GM23338 (cell line): ENCODE results near the gene MCTP2. TPM values are rescaled to one million over a fixed set of nuclear protein-coding genes. Genes with fewer than 3 reads are reported as not detected.

Experiments
- ATAC-seq: fragments of 200-7000 bp; cut with Tn5 transposase; 3 replicates; pipeline ENCODE4 v1.9.1; 2020
- DNase-seq: peaks from one replicate; pipeline ENCODE4 v3.0.0-alpha.2; 2015; ENCODE audit warnings: low spot score
- H2AFZ ChIP-seq: fragments of 200-600 bp; sonication (generic); 2 replicates; pipeline ENCODE4 v1.8.0; 2016; ENCODE audit warnings: antibody characterized with exemption, mild to moderate bottlenecking, moderate library complexity
- H3F3A ChIP-seq: fragments of 200-600 bp; sonication (generic); replicated peaks from 2 replicates; pipeline ENCODE4 v1.8.0; 2017; ENCODE audit warnings: antibody characterized with exemption, mixed run types, low read depth
- H3K27ac ChIP-seq: fragments of 200-600 bp; sonication (generic); 2 replicates; pipeline ENCODE4 v1.6.1; 2016; ENCODE audit warnings: low read depth
- H3K27me3 ChIP-seq: fragments of 200-600 bp; sonication (generic); 2 replicates; pipeline ENCODE4 v1.8.0; 2016; ENCODE audit warnings: mild to moderate bottlenecking, mixed run types, moderate library complexity; ENCODE audit not compliant: insufficient read depth
- H3K36me3 ChIP-seq: fragments of 200-600 bp; sonication (generic); 2 replicates; pipeline ENCODE4 v1.8.0; 2016; ENCODE audit warnings: mild to moderate bottlenecking; ENCODE audit not compliant: insufficient read depth
- H3K4me1 ChIP-seq: fragments of 200-600 bp; sonication (generic); 2 replicates; pipeline ENCODE4 v1.8.0; 2016; ENCODE audit warnings: mild to moderate bottlenecking, moderate library complexity; ENCODE audit not compliant: insufficient read depth
- H3K4me2 ChIP-seq: fragments of 200-600 bp; sonication (generic); 2 replicates; pipeline ENCODE4 v1.7.1; 2017; ENCODE audit warnings: mixed run types
- H3K4me3 ChIP-seq: fragments of 200-600 bp; sonication (generic); 2 replicates; pipeline ENCODE4 v1.6.1; 2016; ENCODE audit warnings: mixed run types
- H3K79me2 ChIP-seq: fragments of 200-600 bp; sonication (generic); replicated peaks from 2 replicates; pipeline ENCODE4 v1.8.0; 2017; ENCODE audit warnings: mild to moderate bottlenecking; ENCODE audit not compliant: insufficient read depth
- H3K9me2 ChIP-seq: fragments of 200-600 bp; sonication (generic); 2 replicates; pipeline ENCODE4 v1.8.0; 2017; ENCODE audit not compliant: insufficient read depth
- H4K20me1 ChIP-seq: fragments of 200-600 bp; sonication (generic); replicated peaks from 2 replicates; pipeline ENCODE4 v1.8.0; 2017; ENCODE audit warnings: mild to moderate bottlenecking; ENCODE audit not compliant: insufficient read depth
- H3K27ac Mint-ChIP-seq: 2 replicates; pipeline ENCODE4 v1.8.0; 2020; ENCODE audit warnings: inconsistent platforms, mild to moderate bottlenecking, moderate library complexity, mixed read lengths
- H3K27me3 Mint-ChIP-seq: 3 replicates; pipeline ENCODE4 v1.8.0; 2022; ENCODE audit warnings: low read depth, mild to moderate bottlenecking, moderate library complexity, mixed read lengths, inconsistent platforms; ENCODE audit not compliant: insufficient read depth, poor library complexity
- H3K36me3 Mint-ChIP-seq: 3 replicates; pipeline ENCODE4 v1.8.0; 2021; ENCODE audit warnings: low read depth, mild to moderate bottlenecking, inconsistent platforms, moderate library complexity, mixed read lengths
- H3K4me1 Mint-ChIP-seq: 3 replicates; pipeline ENCODE4 v1.8.0; 2020; ENCODE audit warnings: mild to moderate bottlenecking, inconsistent platforms, mixed read lengths
- H3K4me3 Mint-ChIP-seq: 3 replicates; pipeline ENCODE4 v1.8.0; 2021; ENCODE audit warnings: moderate library complexity, mild to moderate bottlenecking, inconsistent platforms, mixed read lengths
- H3K9me3 Mint-ChIP-seq: 3 replicates; pipeline ENCODE4 v1.8.0; 2020; ENCODE audit warnings: moderate library complexity, mild to moderate bottlenecking, inconsistent platforms, mixed read lengths
- CREB1 ChIP-seq: fragments of 250-450 bp; sonication (Bioruptor Pico); IDR thresholded peaks from 2 replicates; pipeline ENCODE4 v1.5.0; 2020; ENCODE audit warnings: low read depth, mild to moderate bottlenecking, moderate library complexity
- JUNB ChIP-seq: IDR thresholded peaks from one replicate; pipeline ENCODE4 v1.6.1; 2016; ENCODE audit warnings: antibody characterized with exemption; ENCODE audit not compliant: unreplicated experiment
- POLR2AphosphoS5 ChIP-seq: IDR thresholded peaks from 2 replicates; pipeline ENCODE4 v1.6.1; 2016; ENCODE audit warnings: antibody characterized with exemption, low read depth
- STAT1 ChIP-seq: IDR thresholded peaks from one replicate; pipeline ENCODE4 v1.6.1; 2016; ENCODE audit warnings: antibody characterized with exemption; ENCODE audit not compliant: unreplicated experiment
- ZNF114 ChIP-seq: fragments of 250-450 bp; sonication (Bioruptor Pico); IDR thresholded peaks from 2 replicates; pipeline ENCODE4 v1.5.0; 2020; ENCODE audit warnings: mild to moderate bottlenecking, moderate library complexity
- ZNF331 ChIP-seq: fragments of 250-450 bp; sonication (Bioruptor Pico); IDR thresholded peaks from 2 replicates; pipeline ENCODE4 v1.5.0; 2020; ENCODE audit warnings: low read depth, mild to moderate bottlenecking, moderate library complexity
- ZNF462 ChIP-seq: fragments of 250-450 bp; sonication (Bioruptor Pico); IDR thresholded peaks from 2 replicates; pipeline ENCODE4 v1.5.0; 2020; ENCODE audit warnings: mild to moderate bottlenecking, moderate library complexity
- polyA plus RNA-seq: library from polyadenylated mRNA; unstranded; fragments of >200 nt; fragmentation: Nextera tagmentation; extraction: Ambion mirVana; gene quantifications from 2 replicates; pipeline ENCODE4 v1.2.1, GENCODE V29; 2016
- total RNA-seq: library from RNA; depleted of rRNA; stranded (reverse); fragments of >200 nt; shearing (Covaris generic); gene quantifications from 2 replicates; pipeline ENCODE4 v1.2.3, GENCODE V29; 2014
- TF ChIP-seq, protein P1 (sequence below): IDR thresholded peaks from one replicate; pipeline ENCODE4 v1.6.1; 2018; ENCODE audit warnings: antibody characterized with exemption; ENCODE audit not compliant: unreplicated experiment
- TF ChIP-seq, protein P2 (sequence below): IDR thresholded peaks from 2 replicates; pipeline ENCODE4 v1.6.1; 2016; ENCODE audit warnings: antibody characterized with exemption

MCTP2 gene
- total and polyA plus RNA-seq, 2 experiments from 2014 or later: 1.8 to 5.5 TPM

DNA sequence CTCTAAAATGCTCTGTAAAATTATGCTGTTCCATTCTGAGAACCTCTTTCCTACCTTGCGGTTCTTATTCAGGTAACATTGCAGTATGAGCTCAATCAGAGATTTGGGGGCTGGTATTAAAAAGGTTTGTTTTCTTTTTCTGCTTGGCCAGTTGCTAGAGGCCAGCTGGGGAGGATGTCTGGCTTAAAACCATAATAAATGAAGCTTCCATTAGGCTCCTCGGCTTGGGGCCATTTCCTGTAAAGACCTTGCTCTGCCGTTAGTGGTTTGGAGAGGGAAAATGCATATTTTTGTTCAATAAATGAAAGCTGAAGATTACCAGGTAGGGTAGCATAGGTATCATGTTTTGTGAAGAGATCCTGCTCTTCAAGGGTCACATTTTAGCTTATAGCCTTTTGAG lies 55.2 kb downstream of the MCTP2 start:
- H3K4me3 ChIP-seq: no peak overlapping the region
- TF ChIP-seq JUNB: no peak
- TF ChIP-seq STAT1: no peak
- TF ChIP-seq, protein P1, sequence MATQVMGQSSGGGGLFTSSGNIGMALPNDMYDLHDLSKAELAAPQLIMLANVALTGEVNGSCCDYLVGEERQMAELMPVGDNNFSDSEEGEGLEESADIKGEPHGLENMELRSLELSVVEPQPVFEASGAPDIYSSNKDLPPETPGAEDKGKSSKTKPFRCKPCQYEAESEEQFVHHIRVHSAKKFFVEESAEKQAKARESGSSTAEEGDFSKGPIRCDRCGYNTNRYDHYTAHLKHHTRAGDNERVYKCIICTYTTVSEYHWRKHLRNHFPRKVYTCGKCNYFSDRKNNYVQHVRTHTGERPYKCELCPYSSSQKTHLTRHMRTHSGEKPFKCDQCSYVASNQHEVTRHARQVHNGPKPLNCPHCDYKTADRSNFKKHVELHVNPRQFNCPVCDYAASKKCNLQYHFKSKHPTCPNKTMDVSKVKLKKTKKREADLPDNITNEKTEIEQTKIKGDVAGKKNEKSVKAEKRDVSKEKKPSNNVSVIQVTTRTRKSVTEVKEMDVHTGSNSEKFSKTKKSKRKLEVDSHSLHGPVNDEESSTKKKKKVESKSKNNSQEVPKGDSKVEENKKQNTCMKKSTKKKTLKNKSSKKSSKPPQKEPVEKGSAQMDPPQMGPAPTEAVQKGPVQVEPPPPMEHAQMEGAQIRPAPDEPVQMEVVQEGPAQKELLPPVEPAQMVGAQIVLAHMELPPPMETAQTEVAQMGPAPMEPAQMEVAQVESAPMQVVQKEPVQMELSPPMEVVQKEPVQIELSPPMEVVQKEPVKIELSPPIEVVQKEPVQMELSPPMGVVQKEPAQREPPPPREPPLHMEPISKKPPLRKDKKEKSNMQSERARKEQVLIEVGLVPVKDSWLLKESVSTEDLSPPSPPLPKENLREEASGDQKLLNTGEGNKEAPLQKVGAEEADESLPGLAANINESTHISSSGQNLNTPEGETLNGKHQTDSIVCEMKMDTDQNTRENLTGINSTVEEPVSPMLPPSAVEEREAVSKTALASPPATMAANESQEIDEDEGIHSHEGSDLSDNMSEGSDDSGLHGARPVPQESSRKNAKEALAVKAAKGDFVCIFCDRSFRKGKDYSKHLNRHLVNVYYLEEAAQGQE: no peak
- TF ChIP-seq ZNF114 (CRISPR knock-in tag): no peak
- no peak for TF ChIP-seq CREB1 (CRISPR knock-in tag)
- no peak for TF ChIP-seq POLR2AphosphoS5
- TF ChIP-seq, protein P2, sequence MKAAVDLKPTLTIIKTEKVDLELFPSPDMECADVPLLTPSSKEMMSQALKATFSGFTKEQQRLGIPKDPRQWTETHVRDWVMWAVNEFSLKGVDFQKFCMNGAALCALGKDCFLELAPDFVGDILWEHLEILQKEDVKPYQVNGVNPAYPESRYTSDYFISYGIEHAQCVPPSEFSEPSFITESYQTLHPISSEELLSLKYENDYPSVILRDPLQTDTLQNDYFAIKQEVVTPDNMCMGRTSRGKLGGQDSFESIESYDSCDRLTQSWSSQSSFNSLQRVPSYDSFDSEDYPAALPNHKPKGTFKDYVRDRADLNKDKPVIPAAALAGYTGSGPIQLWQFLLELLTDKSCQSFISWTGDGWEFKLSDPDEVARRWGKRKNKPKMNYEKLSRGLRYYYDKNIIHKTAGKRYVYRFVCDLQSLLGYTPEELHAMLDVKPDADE: no peak
- no peak overlapping the region for H3K4me3 Mint-ChIP-seq
- H3K4me2 ChIP-seq: no peak overlapping the region
- no peaks in the 10 kb centered on the region for H3F3A ChIP-seq
- peaks cover 6% of the 10 kb centered on the region; the same call in 2 of the 3 replicates for H3K36me3 Mint-ChIP-seq
- no peaks in the 10 kb centered on the region for H3K9me2 ChIP-seq
- no peaks in the 10 kb centered on the region for H4K20me1 ChIP-seq
- no peak overlapping the region for H2AFZ ChIP-seq
- H3K79me2 ChIP-seq: no peaks in the 10 kb centered on the region
- H3K4me1 Mint-ChIP-seq: peaks cover 22% of the 10 kb centered on the region
- H3K4me1 ChIP-seq: peaks cover 15% of the 10 kb centered on the region
- H3K27ac ChIP-seq: no peak overlapping the region
- peaks cover 8% of the 10 kb centered on the region for H3K27me3 Mint-ChIP-seq
- DNase-seq (no peak), ATAC-seq (no peak)
- no peaks in the 10 kb centered on the region for H3K36me3 ChIP-seq
- H3K27me3 ChIP-seq: no peaks in the 10 kb centered on the region
- H3K9me3 Mint-ChIP-seq: peaks cover 14% of the 10 kb centered on the region
- peak overlapping the region; percentile 42; the same call in 1 of the 2 replicates for H3K27ac Mint-ChIP-seq

GRCh38 chr15:94287794-94288246 lies 56.5 kb downstream of the MCTP2 start:
- TF ChIP-seq ZNF331 (CRISPR knock-in tag): no peak
- TF ChIP-seq ZNF462 (CRISPR knock-in tag): peak; percentile 57; the same call in 1 of the 2 replicates
- Histone ChIP-seq H3K27ac (no peak overlapping the region), H3K4me3 (no peak overlapping the region), H3K9me2 (no peaks in the 10 kb centered on the region), H3K4me2 (no peak overlapping the region), H3K4me1 (peaks cover 15% of the 10 kb centered on the region), H3K27me3 (no peaks in the 10 kb centered on the region), H2AFZ (no peak overlapping the region), H3K36me3 (no peaks in the 10 kb centered on the region), H3K79me2 (no peaks in the 10 kb centered on the region), H4K20me1 (no peaks in the 10 kb centered on the region), H3F3A (no peaks in the 10 kb centered on the region)
- Mint-ChIP-seq H3K4me1 (peaks cover 22% of the 10 kb centered on the region), H3K4me3 (no peak overlapping the region), H3K27me3 (peaks cover 9% of the 10 kb centered on the region), H3K9me3 (peaks cover 14% of the 10 kb centered on the region), H3K27ac (peak overlapping the region; percentile 21; the same call in 1 of the 2 replicates), H3K36me3 (peaks cover 6% of the 10 kb centered on the region; the same call in 2 of the 3 replicates)
- peak; percentile 27 for DNase-seq
- ATAC-seq: peak; percentile 91
